ENCODE results near the gene PPL.

GRCh38 chr16:4918781-4919251, 18.1 kb downstream of the PPL start:
- TF ChIP-seq POLR2A (IDR thresholded peaks at IDR 0.05; ENCODE audit: low read depth, low read length) (no peak), TAF1 (IDR thresholded peaks at IDR 0.05; ENCODE audit: borderline replicate concordance, low read depth, low read length) (no peak), POLR2AphosphoS5 (IDR thresholded peaks at IDR 0.05; ENCODE audit: low read depth, low read length) (no peak)
